Activated effector memory CD4-positive, alpha-beta T cell treated with Interleukin-2 at 50 U/mL for 16 hours (primary cell): ENCODE results near the gene GJB6.
"Not testable (repeated sequence)": the region's sequence is repeated elsewhere in the genome, so short reads cannot be mapped to it uniquely, and the experiment has no call there.

Experiments used
- DNase-seq: peaks from one replicate; pipeline ENCODE4 v3.0.0-alpha.2; 2020

The GJB6 gene

DNA sequence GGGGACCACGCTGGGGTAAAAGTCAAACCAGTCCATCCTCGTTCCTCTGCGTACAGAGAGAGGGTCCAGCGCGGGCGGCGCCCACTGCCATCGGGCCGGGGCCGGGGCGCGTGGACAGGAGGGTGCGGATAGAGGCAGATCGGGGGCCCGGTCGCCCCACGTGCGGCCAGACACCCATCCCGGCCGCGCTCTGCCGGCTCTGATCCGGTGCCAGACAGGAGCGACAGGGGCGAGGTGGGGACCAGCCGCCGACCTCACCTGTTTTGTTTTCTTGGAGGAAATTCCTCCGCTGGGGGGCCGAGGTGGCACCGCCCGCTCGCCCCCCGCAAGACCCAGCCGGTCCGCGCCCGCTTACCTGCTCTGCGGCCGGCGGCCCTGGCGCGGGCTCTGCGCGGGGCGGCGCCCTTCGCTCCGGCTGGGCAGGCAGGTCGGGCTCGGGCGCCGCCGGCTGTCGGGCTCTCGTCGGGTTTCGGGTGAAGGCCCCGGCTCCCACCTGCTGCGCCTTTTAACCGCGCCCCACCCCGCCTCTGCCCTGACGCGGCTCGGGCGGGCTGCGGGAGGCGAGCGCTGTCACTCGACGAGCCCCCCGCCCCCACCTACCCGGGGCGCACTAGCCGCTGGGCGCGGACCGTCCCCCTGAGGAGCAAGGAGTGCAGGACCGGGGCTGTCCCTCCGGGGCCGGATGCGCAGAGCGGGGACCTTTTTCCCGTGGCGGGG, at the start of gene GJB6:
GJB6 (minus strand) TSS at position 481 of the 717 bp plus-strand sequence. CDS start 8,839 bp downstream, outside the sequence.
- peak; percentile 5 for DNase-seq

DNA sequence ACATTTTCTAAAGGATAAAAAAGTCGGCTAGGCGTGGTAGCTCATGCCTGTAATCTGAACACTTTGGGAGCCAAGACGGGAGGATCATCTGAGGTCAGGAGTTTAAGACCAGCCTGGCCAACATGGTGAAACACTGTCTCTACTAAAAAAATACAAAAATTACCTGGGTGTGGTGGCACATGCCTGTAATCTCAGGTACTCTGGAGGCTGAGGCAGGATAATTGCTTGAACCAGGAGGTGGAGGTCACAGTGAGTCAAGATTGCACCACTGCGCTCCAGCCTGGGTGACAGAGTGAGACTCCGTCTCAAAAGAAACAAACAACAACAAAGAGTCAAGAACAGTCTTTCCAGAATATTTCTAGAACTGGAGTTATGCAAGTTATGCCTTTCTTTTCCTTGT, 44.8 kb upstream of the GJB6 start:
- DNase-seq = not testable (repeated sequence)

DNA sequence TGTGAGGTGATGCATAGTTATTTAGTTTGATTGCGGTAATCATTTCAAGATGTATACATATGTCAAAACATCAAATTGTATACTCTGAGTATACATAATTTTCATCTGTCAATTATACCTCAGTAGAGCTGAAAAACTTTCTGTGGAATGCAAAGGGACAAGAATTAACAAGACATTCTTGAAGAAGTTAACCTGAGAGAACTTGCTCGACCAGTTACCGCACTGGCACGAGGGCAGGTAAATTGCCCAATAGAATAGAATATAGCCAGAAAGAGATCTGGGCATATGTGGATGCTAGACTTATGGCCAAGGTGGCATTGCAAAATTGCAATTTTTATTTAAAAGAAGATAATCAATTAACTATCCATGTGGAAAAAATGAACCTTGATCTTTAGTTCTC, 42.3 kb upstream of the GJB6 start:
- no peak for DNase-seq

DNA sequence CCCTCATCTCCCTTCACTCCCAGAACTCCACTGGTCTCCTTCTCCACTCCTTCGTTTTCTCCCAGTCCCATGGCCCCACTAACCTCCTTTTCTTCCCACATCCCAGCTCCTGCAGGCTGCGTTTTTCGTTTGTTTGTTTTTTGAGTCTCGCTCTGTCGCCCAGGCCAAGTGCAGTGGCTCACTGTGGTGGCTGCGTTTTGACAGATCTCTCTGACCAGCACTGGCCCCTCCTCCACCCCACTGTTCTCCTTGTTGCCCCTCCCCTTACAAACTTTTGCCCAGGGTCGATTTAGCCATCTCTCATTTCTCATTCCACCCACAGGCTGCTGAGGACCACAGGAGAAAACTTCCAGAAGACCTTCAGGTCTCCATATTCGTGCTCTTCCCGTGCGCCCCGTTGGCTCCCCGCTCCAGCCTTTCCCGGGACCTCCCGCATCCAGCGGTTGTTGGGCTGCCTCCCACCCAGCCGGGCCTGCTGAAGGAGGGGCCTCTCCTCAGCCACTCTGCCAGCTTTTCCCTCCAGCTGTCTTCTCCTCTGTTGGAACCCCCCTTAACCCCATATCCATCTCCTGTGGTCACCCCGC, 40.6 kb upstream of the GJB6 start:
- no peak for DNase-seq

DNA sequence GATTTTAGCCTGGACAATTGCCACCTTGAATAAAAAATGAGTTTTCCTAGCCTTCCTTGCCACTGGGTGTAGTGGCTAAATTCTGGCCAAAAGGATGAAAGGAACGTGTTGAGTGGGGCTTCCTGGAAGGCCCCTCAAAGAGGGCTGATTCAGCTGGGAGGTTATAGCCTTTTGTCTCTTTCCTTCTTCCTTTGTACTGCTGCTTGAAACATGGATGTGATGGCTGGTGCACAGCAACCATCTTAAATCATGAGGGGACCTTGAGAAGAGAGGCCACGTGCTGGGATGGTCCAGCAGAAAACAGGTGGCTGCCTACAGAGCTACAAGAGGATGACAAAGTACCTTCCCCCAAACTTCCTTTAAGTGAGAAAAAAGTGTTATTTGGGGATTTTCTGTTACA, 40.0 kb upstream of the GJB6 start:
- no peak for DNase-seq

DNA sequence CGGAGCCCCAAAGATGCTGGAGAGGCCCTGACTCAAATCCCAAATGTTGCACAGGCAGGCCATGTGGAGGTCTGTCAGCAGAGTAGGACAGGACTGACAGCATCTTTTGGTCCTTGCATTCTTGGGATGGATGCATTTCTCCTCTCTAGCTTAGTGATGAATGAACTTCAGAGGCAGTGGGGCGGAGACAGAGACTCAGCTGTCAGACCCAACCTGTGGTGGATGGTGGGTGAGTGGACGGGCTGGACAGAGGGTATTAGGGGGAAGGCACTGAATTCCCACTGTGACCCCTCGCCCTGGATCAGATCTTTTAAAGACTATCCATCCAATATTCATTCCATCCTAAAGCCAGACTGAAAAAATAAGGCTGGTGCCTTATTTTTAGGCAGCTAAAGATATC, 39.3 kb upstream of the GJB6 start:
- no peak for DNase-seq

DNA sequence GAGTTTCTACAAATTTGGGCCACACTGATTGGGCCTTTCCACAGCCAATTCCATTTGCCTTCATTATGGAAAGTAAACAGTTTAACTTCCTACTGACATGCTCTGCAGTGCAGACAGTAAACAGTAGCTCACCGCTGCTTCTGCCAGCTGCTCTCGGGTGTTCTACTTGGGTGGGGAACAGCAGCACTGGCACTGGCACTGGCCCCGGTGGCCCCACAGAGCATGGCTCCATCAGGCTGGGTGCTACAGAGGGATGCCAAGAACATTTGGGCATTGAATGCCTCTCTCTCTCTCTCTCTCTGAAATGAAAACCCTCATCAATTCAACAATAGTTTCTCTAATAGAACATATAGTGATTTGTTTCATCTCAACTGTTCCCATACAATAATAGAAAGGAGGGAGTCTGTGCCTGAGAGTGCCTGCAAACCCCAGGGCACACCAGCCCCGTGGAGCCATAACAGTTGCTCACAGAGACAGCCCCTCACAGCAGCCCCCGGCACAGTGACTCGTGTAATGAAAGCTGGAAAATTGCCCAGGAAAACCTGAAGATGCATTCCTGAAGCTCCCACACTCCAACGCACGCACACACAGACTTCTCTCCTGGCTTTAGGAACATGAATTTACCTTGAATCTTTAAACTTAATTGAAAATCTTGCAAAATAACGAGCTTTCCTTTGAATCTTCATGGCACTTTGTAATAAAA, 38.2 kb upstream of the GJB6 start:
- no peak for DNase-seq

DNA sequence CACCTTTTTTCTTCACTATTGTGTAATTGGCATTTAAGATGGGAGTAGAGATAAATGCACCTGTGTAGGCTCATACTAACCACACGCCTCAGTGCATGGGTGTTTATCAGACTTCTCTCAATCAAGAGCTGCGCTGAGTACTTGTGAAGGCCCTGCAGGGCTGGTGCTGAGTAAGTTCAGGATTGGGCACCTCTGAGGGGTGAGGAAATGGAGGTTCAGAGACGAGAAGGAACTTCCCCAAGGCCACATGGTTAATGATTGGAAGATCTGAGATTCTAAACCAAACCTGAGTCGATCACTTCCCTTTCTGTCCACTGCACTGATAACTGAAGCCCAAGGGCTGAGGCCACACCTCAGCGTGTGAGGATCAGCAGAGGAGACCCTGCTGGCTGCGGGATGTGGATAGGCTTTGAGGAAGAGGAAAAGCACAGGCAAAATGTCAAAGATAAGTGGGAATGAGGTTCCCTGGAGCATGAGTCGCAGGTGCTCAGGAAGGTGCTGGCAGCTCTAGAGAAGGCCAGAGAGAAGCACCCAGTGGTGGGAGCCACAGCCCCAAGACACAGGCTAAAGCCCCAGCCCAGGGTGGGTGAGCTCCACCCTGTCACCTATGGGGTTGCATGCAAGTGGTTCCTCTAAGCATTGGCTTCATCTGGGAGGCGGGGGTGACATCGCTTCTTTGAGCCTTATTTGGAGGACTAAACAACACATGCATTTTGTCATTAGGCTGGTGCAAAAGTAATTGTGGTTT, 32.3 kb upstream of the GJB6 start:
- DNase-seq = no peak

DNA sequence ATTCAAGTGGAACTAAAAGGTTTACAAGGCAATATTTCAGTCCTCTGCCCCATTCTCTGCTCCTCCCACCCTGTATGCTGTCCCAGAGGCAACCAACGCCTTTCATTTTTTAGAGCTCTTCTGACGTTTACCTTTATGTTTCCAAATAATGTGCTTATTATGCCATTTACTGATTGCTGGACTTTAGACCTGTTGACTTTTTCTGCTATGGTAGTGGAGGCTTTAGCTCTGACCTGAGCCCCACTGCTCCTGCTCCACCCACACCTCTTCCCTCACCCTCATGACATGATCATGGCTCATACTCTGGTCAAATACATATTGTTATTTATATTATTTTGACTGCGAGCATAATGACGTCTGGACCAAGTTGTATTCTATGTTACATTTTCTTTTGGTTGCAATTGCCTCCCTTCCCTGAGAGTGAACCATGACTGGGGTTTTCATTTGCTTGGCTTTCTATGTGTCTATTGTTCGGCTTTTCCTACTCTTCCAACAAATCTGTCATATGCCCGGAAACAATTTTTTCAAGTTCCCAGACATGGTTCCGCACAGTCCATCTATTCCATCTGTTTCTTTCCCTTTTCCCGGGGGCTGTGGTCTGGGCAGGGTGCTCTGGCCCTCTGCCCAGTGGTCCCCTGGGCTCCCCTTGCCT, 31.4 kb upstream of the GJB6 start:
- DNase-seq = no peak

DNA sequence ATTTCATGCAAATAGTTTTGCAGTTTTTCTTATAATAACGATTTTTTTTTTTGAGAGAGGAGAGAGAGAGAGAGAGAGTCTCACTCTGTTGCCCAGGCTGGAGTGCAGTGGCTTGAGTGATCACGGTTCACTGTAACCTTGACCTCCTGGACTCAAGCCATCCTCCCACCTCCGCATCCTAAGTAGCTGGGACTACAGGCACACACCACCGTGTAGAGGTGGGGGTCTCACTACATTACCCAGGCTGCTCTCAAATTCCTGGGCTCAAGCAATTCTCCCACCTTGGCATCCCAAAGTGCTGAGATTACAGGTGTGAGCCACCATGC, 26.8 kb upstream of the GJB6 start:
- no peak for DNase-seq

DNA sequence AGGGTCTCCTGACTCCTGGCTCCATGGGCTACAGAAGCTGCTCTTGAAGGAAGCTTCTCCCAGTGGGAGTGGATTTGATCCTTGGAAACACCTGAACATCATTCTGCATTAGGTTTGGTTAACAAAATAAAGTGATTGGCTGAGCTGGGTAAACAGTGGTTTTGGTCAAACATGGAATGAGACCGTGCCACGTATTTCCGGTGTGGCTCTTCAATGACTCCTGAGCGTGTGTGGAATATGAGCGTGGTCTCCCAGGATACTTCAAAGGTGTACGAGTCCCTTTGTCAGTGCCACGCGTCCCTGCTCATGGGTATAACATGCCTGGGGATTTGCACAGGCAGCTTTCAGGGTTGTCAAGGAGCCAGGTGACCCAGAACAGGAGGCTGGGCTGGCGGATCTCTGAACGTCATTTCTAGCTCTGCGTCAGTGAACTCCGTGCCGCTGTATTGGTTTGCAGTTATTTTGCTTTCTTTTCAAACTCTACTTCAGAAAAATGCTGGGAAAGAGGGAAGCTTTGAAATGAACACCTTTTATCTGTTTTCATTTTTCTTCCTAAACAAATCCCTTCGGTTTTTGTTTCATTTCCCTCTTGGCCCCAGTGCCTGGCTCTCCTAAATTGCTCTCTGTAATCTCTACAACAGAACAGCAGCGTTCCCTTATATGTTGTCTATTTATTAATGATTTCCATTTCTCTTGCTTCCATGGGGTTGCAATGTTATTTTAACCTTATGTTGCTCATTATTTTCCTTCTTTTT, 26.3 kb upstream of the GJB6 start:
- DNase-seq = no peak

DNA sequence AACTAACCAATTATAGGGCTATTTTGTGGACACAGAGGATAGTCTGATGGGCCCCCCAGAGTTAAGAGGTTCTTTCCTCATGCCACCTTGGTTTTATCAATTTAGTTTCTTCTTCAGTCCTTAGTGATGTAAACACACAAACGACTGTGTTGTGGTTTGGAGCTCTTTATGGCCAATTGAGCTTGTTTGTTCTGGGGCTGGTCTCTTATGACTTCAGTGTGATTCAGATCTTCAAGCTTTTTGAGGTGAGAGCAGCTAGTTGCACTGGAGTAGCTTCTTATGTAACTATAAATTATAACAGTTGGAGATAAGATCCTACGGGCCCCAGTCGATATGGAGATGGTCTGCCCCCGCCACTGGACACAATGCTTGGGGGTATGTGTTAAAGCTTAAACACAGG, 22.0 kb upstream of the GJB6 start:
- no peak for DNase-seq

DNA sequence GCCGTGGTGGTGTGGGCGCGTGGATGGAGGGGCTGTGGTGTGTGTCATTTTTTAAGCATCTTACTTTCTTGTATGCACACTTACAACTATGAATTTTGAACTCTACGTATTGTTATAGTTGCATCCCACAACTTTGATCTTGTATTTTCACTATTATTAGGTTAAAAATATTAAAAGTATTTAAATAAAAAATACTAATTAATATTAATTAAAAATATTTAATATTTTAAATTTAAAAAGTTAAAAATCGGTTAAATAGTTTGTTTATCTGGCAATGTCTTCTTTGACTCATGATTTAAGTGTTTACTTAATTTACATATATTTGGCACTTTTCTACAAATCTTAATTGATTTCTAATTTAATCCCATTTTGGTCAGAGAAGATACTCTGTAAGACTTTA, 17.8 kb upstream of the GJB6 start:
- DNase-seq = no peak

DNA sequence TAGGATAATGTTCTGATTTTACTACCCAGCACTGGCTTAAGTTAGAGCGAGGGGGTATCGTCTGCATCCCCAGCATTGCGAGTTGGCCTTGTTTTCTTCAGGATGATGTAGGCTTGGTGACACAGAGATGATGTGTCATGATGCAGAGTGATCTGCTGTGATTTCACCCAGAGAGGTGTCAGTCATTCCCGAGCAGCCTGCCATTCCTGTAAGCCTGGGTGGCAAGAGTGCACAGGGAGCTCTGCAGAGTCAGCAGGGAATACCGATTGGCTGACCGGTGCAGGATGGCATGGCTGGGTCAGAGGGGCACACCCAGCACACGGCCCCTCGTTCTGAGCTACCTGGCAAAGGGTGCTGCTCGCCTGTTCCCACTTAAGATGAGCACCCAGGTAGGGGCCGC, 15.8 kb upstream of the GJB6 start:
- no peak for DNase-seq

DNA sequence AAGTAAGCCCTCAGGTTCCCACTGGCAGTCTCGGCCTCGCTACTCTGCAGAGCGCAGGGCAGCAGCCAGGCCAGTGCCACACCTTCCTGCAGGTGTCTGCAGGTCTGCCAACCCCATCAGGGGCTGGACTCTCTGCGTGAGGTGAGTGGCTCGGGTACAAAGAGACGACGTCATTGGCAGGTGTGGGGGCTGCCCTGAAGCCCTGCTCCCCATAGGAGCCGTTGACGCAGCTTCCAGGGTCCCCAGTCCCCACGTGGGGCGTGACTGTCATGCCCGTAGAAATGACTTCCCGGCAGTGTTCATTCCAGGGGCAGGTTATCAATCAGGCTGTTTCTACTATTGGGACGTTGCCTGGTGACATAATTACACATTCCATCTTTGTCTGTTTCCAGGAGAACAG, 15.3 kb upstream of the GJB6 start:
- no peak for DNase-seq

DNA sequence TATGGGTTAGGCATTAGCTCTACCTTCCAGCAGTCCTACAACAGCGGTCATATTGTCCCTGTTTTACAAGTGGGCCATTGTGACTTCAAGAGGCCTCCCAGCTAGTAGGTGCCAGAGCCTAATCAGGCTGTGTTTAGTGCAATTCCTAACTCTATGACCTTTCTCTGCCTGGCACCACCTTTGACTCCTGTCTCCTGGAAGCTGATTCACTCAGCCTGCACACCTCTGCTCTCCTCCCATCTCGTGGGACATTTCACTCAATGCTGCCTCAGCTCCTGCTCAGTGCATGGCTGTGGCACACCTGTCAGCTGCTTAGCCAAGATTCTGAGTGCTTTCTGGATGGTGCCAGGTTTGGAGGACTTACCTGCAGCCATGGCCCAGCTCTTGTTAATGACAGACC, 9.5 kb upstream of the GJB6 start:
- no peak for DNase-seq

DNA sequence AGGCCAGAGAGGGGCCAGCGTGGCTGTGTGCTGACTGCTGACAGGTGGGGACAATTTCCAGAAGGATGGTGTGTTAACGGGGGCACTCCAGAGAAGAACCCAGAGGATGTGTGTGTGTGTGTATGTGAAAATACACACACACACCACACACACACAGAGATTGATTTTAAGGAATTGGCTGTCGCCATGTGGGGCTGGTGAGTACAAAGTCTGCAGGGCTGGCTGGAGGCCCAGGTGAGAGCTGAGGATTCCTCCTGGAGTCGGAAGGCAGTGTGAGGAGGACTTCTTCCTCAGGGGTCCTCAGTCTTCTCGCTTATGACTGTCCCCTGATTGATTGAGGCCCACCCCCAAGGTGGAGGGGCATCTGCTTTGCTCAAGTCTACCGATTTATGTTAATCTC, 7.6 kb upstream of the GJB6 start:
- DNase-seq = no peak

DNA sequence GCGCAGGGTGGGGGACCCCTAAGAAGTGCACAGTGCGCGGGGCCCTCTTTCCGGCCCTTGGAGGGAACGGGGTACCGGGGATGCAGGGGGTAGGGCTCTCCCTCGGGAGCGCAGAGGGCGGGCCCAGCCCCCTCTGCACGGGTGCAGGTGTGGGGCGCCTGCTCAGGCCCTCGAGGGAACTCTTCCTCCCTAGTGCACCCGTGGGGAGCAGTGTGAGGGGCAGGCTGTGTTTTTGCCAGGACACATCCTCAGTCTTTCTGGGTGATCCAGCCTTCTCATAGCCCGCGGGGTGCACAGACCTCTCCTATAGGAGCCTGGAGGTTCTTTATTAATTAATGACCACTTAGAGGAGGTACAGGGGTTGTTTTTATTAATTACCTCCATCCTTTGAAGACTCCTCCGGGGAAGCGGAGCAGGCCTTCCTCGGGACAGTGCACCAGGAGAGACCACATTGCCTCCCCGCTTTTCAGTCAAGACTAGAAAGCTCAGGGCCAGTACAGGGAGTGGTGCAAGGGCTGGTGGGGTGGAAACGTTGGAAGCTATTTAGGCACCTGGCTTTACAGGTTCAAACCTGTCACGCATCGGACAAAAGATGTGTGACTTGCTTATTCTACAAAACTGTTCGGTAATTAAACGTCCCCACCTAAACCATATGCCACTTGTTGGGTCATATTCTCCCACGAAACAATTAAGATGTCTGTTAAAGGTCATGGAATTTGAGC, 598 bp upstream of the GJB6 start:
- no peak for DNase-seq

DNA sequence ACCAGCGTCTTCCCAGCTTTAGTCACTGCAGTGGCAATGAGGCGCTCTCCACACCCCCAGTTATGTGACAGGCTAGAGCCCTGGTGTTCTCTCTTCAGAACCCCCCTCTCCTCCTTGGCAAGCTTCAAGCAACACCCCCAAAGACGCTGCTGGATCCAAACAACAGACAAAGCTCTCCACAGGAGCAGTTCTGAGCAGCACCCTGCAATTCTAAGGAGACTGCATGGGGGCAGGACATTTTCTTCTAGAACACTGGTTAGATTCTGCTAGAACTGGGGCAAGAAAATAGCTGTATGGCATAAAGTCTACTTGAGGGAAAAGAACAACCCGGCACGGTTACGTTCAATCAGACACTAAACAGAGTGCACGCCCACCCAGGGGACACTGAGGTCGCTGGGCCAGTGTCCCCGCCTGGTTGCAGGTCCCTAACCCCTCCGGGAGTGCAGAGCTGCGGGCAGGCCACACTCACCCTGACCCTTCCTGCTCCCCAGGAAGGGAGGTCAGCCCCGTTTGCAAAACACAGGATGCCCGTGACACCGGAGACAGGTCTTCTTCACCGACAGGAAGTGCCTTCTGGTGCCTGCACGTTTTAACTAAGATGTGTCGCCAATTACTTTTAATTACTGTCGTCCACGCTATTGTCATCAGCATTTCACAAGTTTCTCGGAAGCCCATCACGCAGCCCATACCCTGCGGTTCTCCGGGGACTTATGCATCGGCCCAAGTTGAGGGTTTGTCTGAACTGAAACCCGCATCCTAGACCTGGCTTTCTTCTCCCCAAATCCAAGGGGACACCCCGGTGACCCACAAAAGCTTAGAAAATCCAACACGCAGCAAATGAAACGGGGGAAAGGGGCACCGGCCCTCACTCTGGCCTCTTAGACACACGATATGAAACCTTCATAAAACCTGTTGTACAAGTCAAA, 943 bp downstream of the GJB6 start:
- DNase-seq = no peak

DNA sequence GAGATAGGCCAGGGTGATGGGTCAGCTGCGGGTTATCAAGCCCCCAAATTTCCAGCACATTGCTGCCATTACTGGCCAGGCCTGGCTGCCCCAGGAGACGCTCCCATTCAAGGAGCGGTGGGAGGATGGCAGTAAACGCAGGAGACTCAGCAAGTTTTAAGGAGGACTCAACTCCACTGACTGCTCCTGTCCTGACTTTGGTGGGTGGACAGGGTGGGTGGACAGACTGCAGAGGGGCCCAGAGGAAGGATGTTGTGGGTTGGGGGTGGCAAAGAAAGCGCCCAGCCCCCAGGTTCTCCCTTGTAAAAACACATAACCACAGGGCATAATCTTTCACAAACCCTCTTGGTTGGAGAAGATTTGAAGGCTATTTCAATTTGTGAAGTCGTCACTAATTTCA, 4.4 kb downstream of the GJB6 start:
- no peak for DNase-seq

DNA sequence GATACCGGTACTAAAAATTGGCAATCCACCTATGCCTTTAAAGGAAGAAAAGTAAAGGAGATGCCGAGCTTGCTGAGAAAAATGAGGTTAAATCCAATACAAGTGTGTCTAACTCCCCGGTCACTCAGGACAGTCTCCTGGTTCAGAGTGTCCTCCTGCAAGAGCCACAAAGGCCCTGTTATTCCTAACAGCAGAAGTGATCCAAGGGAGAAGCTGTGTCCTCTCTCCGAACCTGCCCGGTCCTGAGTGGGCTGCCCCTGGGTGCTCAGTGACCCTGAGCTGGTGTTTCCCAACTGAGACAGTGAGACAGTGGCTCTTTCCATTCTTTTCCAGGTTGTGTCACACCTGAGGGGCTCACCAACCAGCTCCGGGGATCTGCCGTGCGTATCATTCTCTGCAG, 4.8 kb downstream of the GJB6 start:
- no peak for DNase-seq
